Endothelial cell (in vitro differentiated cells): Measurements from ENCODE around the gene HYAL2. TPM values are rescaled to one million over a fixed set of nuclear protein-coding genes. Genes with fewer than 3 reads are reported as not detected.
A peak's percentile ranks its signal among the peaks of the same experiment; 100 is the strongest.

Experiments used
- DNase-seq: peaks from one replicate; pipeline ENCODE4 v3.0.0; 2021; ENCODE audit warnings: low spot score
- H3K27ac Mint-ChIP-seq: one replicate; pipeline ENCODE4 v1.8.0; 2021; ENCODE audit warnings: mixed read lengths, inconsistent platforms; ENCODE audit not compliant: unreplicated experiment
- H3K27me3 Mint-ChIP-seq: one replicate; pipeline ENCODE4 v1.8.0; 2021; ENCODE audit warnings: mild to moderate bottlenecking, moderate library complexity, mixed read lengths, inconsistent platforms; ENCODE audit not compliant: unreplicated experiment
- H3K36me3 Mint-ChIP-seq: one replicate; pipeline ENCODE4 v1.8.0; 2021; ENCODE audit warnings: mild to moderate bottlenecking, low read depth, mixed read lengths, inconsistent platforms; ENCODE audit not compliant: unreplicated experiment
- H3K4me1 Mint-ChIP-seq: one replicate; pipeline ENCODE4 v1.8.0; 2021; ENCODE audit warnings: mild to moderate bottlenecking, mixed read lengths, inconsistent platforms; ENCODE audit not compliant: unreplicated experiment
- H3K4me3 Mint-ChIP-seq: one replicate; pipeline ENCODE4 v1.8.0; 2021; ENCODE audit warnings: mild to moderate bottlenecking, mixed read lengths, inconsistent platforms; ENCODE audit not compliant: unreplicated experiment
- H3K9me3 Mint-ChIP-seq: one replicate; pipeline ENCODE4 v1.8.0; 2021; ENCODE audit warnings: mixed read lengths, inconsistent platforms; ENCODE audit not compliant: unreplicated experiment
- total RNA-seq: library from RNA; stranded (reverse); fragmentation: NEBNext Ultra II Directional; extraction: Animal tissue kit (Norgen Biotek cat#: 25700); gene quantifications from one replicate; pipeline ENCODE4 v1.2.1, GENCODE V29; 2021; ENCODE audit not compliant: unreplicated experiment
- TF ChIP-seq, protein P1 (sequence below): fragments of 200-600 bp; sonication (generic); IDR thresholded peaks from one replicate; pipeline ENCODE4 v1.5.0; 2021; ENCODE audit warnings: antibody characterized with exemption; ENCODE audit not compliant: unreplicated experiment

The HYAL2 gene
- total RNA-seq, 1 donor from 2014 or later = 214 TPM

DNA sequence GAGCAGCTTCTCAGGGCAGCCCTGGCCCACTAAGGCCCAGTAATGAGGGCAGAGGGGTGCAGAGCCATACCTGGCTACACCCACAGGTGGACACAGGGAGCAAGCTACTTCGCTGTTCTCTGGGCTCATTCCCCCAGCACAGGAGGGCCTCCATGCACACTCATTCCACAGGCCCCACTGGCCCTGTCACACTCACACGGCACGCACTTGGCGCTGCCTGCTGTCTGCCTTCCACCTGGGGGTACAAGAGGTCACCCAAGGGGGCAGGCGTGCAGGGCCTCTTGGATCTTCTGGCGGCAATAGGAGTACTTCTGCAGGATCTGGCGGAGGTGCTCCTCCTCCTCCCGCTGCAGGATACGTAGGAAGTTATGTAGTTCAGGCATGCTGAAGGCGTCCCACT lies 7.8 kb upstream of the HYAL2 start:
- TF ChIP-seq, protein P1, sequence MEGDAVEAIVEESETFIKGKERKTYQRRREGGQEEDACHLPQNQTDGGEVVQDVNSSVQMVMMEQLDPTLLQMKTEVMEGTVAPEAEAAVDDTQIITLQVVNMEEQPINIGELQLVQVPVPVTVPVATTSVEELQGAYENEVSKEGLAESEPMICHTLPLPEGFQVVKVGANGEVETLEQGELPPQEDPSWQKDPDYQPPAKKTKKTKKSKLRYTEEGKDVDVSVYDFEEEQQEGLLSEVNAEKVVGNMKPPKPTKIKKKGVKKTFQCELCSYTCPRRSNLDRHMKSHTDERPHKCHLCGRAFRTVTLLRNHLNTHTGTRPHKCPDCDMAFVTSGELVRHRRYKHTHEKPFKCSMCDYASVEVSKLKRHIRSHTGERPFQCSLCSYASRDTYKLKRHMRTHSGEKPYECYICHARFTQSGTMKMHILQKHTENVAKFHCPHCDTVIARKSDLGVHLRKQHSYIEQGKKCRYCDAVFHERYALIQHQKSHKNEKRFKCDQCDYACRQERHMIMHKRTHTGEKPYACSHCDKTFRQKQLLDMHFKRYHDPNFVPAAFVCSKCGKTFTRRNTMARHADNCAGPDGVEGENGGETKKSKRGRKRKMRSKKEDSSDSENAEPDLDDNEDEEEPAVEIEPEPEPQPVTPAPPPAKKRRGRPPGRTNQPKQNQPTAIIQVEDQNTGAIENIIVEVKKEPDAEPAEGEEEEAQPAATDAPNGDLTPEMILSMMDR = no peak
- H3K27me3 Mint-ChIP-seq = peaks cover 5% of the 10 kb centered on the region
- H3K4me1 Mint-ChIP-seq = peaks cover 24% of the 10 kb centered on the region
- no peak overlapping the region for H3K27ac Mint-ChIP-seq
- H3K36me3 Mint-ChIP-seq = peaks cover 13% of the 10 kb centered on the region
- H3K9me3 Mint-ChIP-seq = no peaks in the 10 kb centered on the region
- no peak overlapping the region for H3K4me3 Mint-ChIP-seq
- DNase-seq = no peak

DNA sequence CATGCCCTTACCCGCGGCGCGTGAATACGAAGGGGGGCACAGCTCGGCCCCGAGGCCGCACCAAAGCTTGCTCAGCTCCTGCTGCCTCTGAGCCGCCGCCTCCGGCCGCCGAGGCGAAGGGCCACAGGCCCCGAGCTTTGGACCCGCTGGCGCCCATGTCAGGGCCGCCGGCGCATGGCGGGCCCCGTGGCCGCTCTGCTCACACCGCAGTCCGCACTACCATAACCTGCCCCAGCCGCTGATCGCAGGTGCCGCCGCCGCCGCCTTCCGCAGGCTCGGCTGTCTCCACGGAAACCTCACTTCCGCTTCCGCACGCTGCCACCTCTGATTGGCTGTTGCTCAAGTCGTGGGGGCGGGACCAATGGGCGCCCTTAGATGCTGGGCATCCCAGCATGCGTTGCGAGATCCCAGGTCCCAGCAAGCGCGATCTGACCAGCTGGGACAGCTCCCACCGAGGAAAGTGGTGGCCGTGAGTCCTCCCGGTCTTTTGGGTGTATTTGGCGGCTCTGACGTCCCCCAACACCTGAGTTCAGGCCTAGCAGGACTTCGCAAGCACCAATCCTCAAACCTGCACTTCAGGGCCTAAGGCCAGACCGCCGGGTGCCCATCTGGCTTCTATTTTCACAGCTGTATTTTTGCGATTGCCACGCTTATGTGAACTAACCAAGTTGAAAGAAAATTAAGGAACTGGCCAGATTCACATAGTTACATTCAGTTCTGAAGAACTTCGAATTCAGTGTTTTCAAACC lies 5.6 kb upstream of the HYAL2 start, which contains the start of gene TUSC2:
TUSC2 (minus strand) TSS at position 281 of the 749 bp plus-strand sequence; CDS start at position 157, 124 bp downstream.
- peak within 1 kb of the TSS; percentile 74 for H3K27ac Mint-ChIP-seq
- peaks cover 19% of the 10 kb centered on the region for H3K36me3 Mint-ChIP-seq
- peak within 1 kb of the TSS; percentile 92 for H3K4me3 Mint-ChIP-seq
- TF ChIP-seq, protein P1 = no peak
- H3K4me1 Mint-ChIP-seq = peaks cover 29% of the 10 kb centered on the region
- DNase-seq = peak; percentile 93
- peaks cover 4% of the 10 kb centered on the region for H3K27me3 Mint-ChIP-seq
- H3K9me3 Mint-ChIP-seq = no peaks in the 10 kb centered on the region

DNA sequence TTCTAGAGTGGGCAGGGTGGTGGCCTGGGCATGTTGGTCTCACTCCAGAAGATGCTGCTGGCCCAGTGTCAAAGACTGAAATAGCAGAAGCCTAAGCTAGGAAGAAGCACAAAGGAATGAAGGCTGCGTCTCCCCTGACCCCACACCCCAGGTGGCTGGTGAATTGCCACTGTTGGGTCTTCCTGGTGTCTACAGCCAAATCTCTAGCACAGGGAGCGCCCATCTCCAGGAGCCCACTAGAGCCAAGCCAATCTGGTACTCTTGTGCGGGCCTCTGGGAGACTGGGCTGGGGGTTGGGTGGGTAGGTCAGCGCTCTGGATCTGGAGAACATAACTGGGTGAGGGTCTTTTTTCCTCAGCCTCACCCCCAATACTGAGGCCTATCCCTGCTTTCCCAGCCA lies 4.6 kb upstream of the HYAL2 start:
- TF ChIP-seq, protein P1 = no peak
- no peaks in the 10 kb centered on the region for H3K9me3 Mint-ChIP-seq
- peaks cover 16% of the 10 kb centered on the region for H3K36me3 Mint-ChIP-seq
- DNase-seq = no peak
- peaks cover 30% of the 10 kb centered on the region for H3K4me1 Mint-ChIP-seq
- peak overlapping the region; percentile 91 for H3K4me3 Mint-ChIP-seq
- peak overlapping the region; percentile 74 for H3K27ac Mint-ChIP-seq
- H3K27me3 Mint-ChIP-seq = peaks cover 6% of the 10 kb centered on the region

DNA sequence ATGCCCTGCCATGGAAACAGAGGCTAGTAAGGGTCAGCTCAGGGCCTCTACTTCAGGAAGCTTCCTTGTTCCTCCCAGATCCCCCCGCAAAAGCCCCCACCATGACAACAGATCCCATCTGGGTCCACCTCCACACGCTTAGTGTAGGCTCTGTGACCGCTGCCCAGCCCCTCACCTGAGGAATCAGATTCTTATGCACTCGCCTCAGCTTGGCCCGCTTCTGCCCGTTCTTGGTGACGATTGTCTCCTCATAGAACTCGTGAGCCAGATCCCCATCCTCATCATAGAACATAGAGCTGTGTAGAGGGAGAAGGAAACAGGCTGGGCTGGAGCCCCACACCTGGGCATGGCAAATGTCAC lies 3.6 kb upstream of the HYAL2 start:
- Mint-ChIP-seq H3K27me3 (peaks cover 6% of the 10 kb centered on the region), H3K27ac (peak overlapping the region; percentile 36)
- TF ChIP-seq, protein P1 = no peak

DNA sequence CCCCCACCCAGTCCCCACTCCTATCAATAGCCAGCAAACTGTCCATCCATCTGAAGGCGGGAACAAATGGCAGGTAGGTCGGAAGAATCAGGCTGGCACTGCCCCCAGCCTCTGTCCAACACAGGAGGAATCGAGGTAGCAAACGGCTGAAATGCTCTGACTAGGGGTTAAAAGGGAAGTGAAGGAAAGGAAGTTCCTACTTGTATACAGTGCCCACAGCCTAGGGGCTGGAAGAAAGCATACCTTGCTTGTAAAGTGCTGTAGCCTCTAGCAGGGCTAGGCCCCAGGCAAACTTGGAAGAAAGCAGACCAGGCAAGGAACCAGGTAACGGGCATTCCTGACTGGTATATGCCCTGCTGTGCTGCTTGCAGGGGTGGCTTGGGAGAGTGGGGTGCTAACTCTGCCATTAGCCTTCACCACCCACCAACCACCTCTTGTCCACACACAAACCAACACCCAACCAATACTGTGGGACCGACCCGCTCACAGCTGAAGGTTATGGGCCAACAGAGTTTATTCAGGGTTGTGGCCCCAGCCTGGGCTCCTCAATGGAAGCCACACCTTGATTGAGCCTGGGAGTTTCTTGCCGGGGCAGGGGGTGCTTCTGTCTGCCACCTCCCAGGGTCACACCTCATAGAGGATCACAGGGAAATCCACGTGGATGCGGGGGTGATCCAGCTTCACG lies 3.1 kb upstream of the HYAL2 start:
- TF ChIP-seq, protein P1 = no peak
- DNase-seq = no peak
- H3K27me3 Mint-ChIP-seq = peaks cover 7% of the 10 kb centered on the region
- peaks cover 13% of the 10 kb centered on the region for H3K36me3 Mint-ChIP-seq
- no peak overlapping the region for H3K4me3 Mint-ChIP-seq
- peaks cover 32% of the 10 kb centered on the region for H3K4me1 Mint-ChIP-seq
- H3K27ac Mint-ChIP-seq = peak overlapping the region; percentile 70
- H3K9me3 Mint-ChIP-seq = no peaks in the 10 kb centered on the region

More for the DNA sequence above, 3.6 kb upstream of the HYAL2 start:
- Mint-ChIP-seq H3K4me3 (no peak overlapping the region), H3K36me3 (peaks cover 13% of the 10 kb centered on the region), H3K9me3 (no peaks in the 10 kb centered on the region), H3K4me1 (peaks cover 30% of the 10 kb centered on the region)
- DNase-seq = no peak
